ENCODE measurements around the gene UAP1. TPM values are rescaled to one million over a fixed set of nuclear protein-coding genes. Genes with fewer than 3 reads are reported as not detected.

UAP1 gene
- polyA plus RNA-seq, 1 of the 3 experiments (the other 2 are of a cell fraction) = 32.3 TPM

DNA sequence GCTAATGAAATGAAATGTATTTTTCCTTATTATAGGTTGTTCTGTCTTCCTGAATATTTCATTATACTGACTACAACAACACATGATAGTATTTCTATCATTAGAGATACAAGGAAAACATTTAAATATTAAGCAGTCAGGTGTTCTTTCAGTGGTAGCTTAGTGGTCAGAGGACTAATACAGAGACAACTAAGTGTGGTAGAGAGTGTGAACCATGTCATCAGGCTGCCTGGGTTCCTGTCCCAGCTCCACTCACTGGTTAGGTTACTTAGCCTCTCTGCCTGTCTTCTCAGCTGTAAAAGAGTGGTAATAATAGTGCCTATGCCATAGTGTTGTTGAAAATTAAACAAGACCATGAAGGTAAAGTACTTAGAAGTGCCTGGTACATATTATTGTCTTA is 3.9 kb downstream of the UAP1 start:
- Histone ChIP-seq H3K4me1 (ENCODE audit: control insufficient read depth in 1 of 2, insufficient read depth in 2 of 2, low read depth in 1 of 2, low read length in 1 of 2) (peaks cover 6 to 9% of the 10 kb centered on the region in 2 experiments; a peak in 3 of 4 replicates), H3K79me2 (ENCODE audit: insufficient read depth) (peaks cover 90% of the 10 kb centered on the region), H3K9me3 (no peaks in the 10 kb centered on the region), H3K27ac (ENCODE audit: low read depth in 2 of 2, low read length in 1 of 2) (no peak overlapping the region), H3K9me2 (no peaks in the 10 kb centered on the region), H3F3A (replicated peaks; ENCODE audit: insufficient read depth) (no peaks in the 10 kb centered on the region), H3K4me3 (ENCODE audit: low read depth in 2 of 2, low read length in 1 of 2) (no peak overlapping the region), H3K4me2 (no peak overlapping the region), H3K9ac (no peak overlapping the region), H3K27me3 (ENCODE audit: insufficient read depth) (no peaks in the 10 kb centered on the region), H3K36me3 (replicated peaks in 1 of 2; ENCODE audit: control insufficient read depth in 1 of 2, insufficient read depth in 2 of 2, low read length in 1 of 2) (peaks cover 19 to 41% of the 10 kb centered on the region in 2 experiments), H4K20me1 (ENCODE audit: insufficient read depth) (peaks cover 20% of the 10 kb centered on the region), H2AFZ (ENCODE audit: low read depth) (no peak overlapping the region)
- POLR2A ChIA-PET = no interaction called here
- no peak for TF ChIP-seq RXRA (IDR thresholded peaks at IDR 0.05; ENCODE audit: borderline replicate concordance, low read depth)
- no peak for TF ChIP-seq CHD2 (IDR thresholded peaks at IDR 0.05; ENCODE audit: low read length, partially characterized antibody)
- TF ChIP-seq, protein P1, sequence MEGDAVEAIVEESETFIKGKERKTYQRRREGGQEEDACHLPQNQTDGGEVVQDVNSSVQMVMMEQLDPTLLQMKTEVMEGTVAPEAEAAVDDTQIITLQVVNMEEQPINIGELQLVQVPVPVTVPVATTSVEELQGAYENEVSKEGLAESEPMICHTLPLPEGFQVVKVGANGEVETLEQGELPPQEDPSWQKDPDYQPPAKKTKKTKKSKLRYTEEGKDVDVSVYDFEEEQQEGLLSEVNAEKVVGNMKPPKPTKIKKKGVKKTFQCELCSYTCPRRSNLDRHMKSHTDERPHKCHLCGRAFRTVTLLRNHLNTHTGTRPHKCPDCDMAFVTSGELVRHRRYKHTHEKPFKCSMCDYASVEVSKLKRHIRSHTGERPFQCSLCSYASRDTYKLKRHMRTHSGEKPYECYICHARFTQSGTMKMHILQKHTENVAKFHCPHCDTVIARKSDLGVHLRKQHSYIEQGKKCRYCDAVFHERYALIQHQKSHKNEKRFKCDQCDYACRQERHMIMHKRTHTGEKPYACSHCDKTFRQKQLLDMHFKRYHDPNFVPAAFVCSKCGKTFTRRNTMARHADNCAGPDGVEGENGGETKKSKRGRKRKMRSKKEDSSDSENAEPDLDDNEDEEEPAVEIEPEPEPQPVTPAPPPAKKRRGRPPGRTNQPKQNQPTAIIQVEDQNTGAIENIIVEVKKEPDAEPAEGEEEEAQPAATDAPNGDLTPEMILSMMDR (IDR thresholded peaks at IDR 0.05) = no peak
- no peak for TF ChIP-seq FOXM1 (IDR thresholded peaks at IDR 0.05; ENCODE audit: low read depth)
- TF ChIP-seq, protein P2, sequence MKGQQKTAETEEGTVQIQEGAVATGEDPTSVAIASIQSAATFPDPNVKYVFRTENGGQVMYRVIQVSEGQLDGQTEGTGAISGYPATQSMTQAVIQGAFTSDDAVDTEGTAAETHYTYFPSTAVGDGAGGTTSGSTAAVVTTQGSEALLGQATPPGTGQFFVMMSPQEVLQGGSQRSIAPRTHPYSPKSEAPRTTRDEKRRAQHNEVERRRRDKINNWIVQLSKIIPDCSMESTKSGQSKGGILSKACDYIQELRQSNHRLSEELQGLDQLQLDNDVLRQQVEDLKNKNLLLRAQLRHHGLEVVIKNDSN (IDR thresholded peaks at IDR 0.05; ENCODE audit: borderline replicate concordance, low read depth) = no peak
- TF ChIP-seq, protein P3, sequence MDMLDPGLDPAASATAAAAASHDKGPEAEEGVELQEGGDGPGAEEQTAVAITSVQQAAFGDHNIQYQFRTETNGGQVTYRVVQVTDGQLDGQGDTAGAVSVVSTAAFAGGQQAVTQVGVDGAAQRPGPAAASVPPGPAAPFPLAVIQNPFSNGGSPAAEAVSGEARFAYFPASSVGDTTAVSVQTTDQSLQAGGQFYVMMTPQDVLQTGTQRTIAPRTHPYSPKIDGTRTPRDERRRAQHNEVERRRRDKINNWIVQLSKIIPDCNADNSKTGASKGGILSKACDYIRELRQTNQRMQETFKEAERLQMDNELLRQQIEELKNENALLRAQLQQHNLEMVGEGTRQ (IDR thresholded peaks at IDR 0.05; ENCODE audit: borderline replicate concordance, low read depth, low read length) = no peak
- TF ChIP-seq RFX5 (IDR thresholded peaks at IDR 0.05; ENCODE audit: low read length) = no peak
- TF ChIP-seq NFIC (IDR thresholded peaks at IDR 0.05; ENCODE audit: borderline replicate concordance) = no peak
- TF ChIP-seq YY1 (IDR thresholded peaks at IDR 0.05; ENCODE audit: low read depth) = no peak
- no peak for TF ChIP-seq SMC3 (IDR thresholded peaks at IDR 0.05; ENCODE audit: low read depth, low read length)
- no peak for TF ChIP-seq SIN3A (IDR thresholded peaks at IDR 0.05; ENCODE audit: borderline replicate concordance, low read depth, low read length)
- TF ChIP-seq FOSL2 (IDR thresholded peaks at IDR 0.05; ENCODE audit: borderline replicate concordance, low read depth) = no peak
- no peak for TF ChIP-seq MXI1 (IDR thresholded peaks at IDR 0.05; ENCODE audit: low read depth, low read length)
- no peak for TF ChIP-seq TEAD4 (IDR thresholded peaks at IDR 0.05; ENCODE audit: borderline replicate concordance, insufficient read depth)
- TF ChIP-seq GATA2 (CRISPR knock-in tag; IDR thresholded peaks at IDR 0.05) = no peak
- no peak for TF ChIP-seq NRF1 (IDR thresholded peaks at IDR 0.05; ENCODE audit: low read depth, low read length)
- TF ChIP-seq TCF12 (IDR thresholded peaks at IDR 0.05) = no peak
- TF ChIP-seq EP300 (IDR thresholded peaks at IDR 0.05; ENCODE audit: borderline replicate concordance in 1 of 2, low read depth in 1 of 2, low read length in 1 of 2) = no peak
- TF ChIP-seq RAD21 (IDR thresholded peaks at IDR 0.05; ENCODE audit: low read length) = no peak
- TF ChIP-seq TAF1 (IDR thresholded peaks at IDR 0.05; ENCODE audit: borderline replicate concordance, low read depth, low read length) = no peak
- CTCF ChIA-PET = interaction anchor here (0.7 to 1.4 kb wide), 5 partner anchors 9 to 235 kb away, joined by 3 read pairs; no protein-coding TSS in a partner anchor
- no peak for DNase-seq

Measured in SK-N-SH (cell line).